ENCODE data around the gene CAMK2D. TPM values are rescaled to one million over a fixed set of nuclear protein-coding genes. Genes with fewer than 3 reads are reported as not detected.

The CAMK2D gene
- total and polyA plus RNA-seq, 2 experiments from 2014 or later = 4.9 to 14.6 TPM

DNA sequence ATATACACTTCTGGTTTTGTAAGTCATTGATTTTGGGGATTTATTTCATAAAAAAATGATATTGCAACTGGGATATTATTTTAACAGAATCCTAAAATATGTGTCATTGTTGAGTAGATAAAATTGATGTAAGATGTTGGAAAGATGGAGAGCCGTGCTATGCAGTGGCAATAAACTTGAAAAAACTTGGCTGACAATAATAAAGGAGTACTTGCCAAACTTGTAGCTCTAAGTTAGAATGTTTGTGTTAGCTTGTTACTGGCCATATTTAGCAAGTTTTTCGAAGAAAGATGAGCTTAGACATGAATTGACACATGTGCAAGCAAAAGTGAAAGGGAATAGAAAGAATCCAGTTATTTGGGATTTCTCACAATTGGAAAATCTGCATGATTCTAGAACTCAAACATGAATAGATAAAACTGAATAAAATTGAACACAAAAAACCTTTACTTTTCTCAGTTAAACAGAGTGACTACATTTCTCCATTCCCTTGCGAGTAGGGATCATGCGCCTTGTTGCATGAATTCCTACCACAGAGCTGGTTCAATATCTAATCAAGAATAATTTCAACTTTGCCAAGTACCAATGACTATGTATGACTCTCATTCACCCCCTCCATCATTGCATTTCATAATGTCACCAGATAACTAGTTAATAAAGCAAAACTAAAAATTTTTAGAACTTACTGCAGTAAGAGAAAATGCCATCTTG lies 327.8 kb downstream of the CAMK2D start (continued):
- TF ChIP-seq, protein P1, sequence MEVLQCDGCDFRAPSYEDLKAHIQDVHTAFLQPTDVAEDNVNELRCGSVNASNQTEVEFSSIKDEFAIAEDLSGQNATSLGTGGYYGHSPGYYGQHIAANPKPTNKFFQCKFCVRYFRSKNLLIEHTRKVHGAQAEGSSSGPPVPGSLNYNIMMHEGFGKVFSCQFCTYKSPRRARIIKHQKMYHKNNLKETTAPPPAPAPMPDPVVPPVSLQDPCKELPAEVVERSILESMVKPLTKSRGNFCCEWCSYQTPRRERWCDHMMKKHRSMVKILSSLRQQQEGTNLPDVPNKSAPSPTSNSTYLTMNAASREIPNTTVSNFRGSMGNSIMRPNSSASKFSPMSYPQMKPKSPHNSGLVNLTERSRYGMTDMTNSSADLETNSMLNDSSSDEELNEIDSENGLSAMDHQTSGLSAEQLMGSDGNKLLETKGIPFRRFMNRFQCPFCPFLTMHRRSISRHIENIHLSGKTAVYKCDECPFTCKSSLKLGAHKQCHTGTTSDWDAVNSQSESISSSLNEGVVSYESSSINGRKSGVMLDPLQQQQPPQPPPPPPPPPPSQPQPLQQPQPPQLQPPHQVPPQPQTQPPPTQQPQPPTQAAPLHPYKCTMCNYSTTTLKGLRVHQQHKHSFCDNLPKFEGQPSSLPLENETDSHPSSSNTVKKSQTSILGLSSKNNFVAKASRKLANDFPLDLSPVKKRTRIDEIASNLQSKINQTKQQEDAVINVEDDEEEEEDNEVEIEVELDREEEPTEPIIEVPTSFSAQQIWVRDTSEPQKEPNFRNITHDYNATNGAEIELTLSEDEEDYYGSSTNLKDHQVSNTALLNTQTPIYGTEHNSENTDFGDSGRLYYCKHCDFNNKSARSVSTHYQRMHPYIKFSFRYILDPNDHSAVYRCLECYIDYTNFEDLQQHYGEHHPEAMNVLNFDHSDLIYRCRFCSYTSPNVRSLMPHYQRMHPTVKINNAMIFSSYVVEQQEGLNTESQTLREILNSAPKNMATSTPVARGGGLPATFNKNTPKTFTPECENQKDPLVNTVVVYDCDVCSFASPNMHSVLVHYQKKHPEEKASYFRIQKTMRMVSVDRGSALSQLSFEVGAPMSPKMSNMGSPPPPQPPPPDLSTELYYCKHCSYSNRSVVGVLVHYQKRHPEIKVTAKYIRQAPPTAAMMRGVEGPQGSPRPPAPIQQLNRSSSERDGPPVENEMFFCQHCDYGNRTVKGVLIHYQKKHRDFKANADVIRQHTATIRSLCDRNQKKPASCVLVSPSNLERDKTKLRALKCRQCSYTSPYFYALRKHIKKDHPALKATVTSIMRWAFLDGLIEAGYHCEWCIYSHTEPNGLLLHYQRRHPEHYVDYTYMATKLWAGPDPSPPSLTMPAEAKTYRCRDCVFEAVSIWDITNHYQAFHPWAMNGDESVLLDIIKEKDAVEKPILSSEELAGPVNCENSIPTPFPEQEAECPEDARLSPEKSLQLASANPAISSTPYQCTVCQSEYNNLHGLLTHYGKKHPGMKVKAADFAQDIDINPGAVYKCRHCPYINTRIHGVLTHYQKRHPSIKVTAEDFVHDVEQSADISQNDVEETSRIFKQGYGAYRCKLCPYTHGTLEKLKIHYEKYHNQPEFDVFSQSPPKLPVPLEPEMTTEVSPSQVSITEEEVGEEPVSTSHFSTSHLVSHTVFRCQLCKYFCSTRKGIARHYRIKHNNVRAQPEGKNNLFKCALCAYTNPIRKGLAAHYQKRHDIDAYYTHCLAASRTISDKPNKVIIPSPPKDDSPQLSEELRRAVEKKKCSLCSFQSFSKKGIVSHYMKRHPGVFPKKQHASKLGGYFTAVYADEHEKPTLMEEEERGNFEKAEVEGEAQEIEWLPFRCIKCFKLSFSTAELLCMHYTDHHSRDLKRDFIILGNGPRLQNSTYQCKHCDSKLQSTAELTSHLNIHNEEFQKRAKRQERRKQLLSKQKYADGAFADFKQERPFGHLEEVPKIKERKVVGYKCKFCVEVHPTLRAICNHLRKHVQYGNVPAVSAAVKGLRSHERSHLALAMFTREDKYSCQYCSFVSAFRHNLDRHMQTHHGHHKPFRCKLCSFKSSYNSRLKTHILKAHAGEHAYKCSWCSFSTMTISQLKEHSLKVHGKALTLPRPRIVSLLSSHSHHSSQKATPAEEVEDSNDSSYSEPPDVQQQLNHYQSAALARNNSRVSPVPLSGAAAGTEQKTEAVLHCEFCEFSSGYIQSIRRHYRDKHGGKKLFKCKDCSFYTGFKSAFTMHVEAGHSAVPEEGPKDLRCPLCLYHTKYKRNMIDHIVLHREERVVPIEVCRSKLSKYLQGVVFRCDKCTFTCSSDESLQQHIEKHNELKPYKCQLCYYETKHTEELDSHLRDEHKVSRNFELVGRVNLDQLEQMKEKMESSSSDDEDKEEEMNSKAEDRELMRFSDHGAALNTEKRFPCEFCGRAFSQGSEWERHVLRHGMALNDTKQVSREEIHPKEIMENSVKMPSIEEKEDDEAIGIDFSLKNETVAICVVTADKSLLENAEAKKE (CRISPR knock-in tag; IDR thresholded peaks at IDR 0.05) = no peak
- TF ChIP-seq EZH2 (IDR thresholded peaks at IDR 0.05; ENCODE audit: low read depth, unreplicated experiment) (no peak), NANOG (IDR thresholded peaks at IDR 0.05; ENCODE audit: borderline replicate concordance) (no peak)

DNA sequence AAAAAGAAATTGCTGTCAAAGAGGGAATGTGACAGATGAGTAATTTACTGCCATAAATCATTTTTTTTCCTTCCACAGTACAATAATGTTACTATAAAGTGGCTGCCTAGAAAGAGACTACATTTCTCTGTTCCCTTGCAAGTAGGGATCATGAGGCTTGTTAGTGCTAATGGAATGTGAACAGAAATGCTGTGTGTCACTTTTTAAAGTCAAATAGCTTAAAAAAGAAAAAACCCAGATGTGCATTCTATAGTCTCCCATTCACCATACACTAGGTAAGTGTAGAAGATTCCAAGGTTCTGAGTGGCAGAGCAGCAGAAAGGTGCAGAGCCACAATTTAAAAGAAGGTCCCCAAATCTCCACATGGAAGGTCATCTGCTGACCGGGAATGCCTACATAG lies 328.4 kb downstream of the CAMK2D start:
- no peak overlapping the region for H3K4me3 Mint-ChIP-seq

More for the DNA sequence above, 328.4 kb downstream of the CAMK2D start:
- H3K27me3 Mint-ChIP-seq (ENCODE audit: insufficient read depth, low read depth, poor library complexity) = no peaks in the 10 kb centered on the region
- H3K36me3 Mint-ChIP-seq (ENCODE audit: low read depth) = peaks cover 9% of the 10 kb centered on the region; the same call in 2 of the 3 replicates
- Histone ChIP-seq H2AFZ (no peak overlapping the region), H3F3A (replicated peaks; ENCODE audit: low read depth) (no peaks in the 10 kb centered on the region), H3K79me2 (replicated peaks; ENCODE audit: insufficient read depth) (no peaks in the 10 kb centered on the region), H4K20me1 (replicated peaks; ENCODE audit: insufficient read depth) (no peaks in the 10 kb centered on the region), H3K27me3 (ENCODE audit: insufficient read depth) (no peaks in the 10 kb centered on the region), H3K9me2 (ENCODE audit: insufficient read depth) (no peaks in the 10 kb centered on the region; the same call in 1 of the 2 replicates), H3K36me3 (ENCODE audit: insufficient read depth) (peaks cover 2% of the 10 kb centered on the region; the same call in 1 of the 2 replicates), H3K4me2 (no peak overlapping the region), H3K27ac (ENCODE audit: low read depth) (no peak overlapping the region), H3K4me1 (ENCODE audit: insufficient read depth) (no peaks in the 10 kb centered on the region), H3K4me3 (no peak overlapping the region)
- H3K27ac Mint-ChIP-seq = no peak overlapping the region
- TF ChIP-seq ZNF114 (CRISPR knock-in tag; IDR thresholded peaks at IDR 0.05) = no peak
- TF ChIP-seq NANOG (IDR thresholded peaks at IDR 0.05; ENCODE audit: borderline replicate concordance) = no peak
- no peak for TF ChIP-seq CREB1 (CRISPR knock-in tag; IDR thresholded peaks at IDR 0.05; ENCODE audit: low read depth)
- no peak for TF ChIP-seq JUNB (IDR thresholded peaks at IDR 0.05; ENCODE audit: unreplicated experiment)
- TF ChIP-seq, protein P2, sequence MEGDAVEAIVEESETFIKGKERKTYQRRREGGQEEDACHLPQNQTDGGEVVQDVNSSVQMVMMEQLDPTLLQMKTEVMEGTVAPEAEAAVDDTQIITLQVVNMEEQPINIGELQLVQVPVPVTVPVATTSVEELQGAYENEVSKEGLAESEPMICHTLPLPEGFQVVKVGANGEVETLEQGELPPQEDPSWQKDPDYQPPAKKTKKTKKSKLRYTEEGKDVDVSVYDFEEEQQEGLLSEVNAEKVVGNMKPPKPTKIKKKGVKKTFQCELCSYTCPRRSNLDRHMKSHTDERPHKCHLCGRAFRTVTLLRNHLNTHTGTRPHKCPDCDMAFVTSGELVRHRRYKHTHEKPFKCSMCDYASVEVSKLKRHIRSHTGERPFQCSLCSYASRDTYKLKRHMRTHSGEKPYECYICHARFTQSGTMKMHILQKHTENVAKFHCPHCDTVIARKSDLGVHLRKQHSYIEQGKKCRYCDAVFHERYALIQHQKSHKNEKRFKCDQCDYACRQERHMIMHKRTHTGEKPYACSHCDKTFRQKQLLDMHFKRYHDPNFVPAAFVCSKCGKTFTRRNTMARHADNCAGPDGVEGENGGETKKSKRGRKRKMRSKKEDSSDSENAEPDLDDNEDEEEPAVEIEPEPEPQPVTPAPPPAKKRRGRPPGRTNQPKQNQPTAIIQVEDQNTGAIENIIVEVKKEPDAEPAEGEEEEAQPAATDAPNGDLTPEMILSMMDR (conservative IDR thresholded peaks at IDR 0.05; ENCODE audit: low read depth in 2 of 2) = no peak
- TF ChIP-seq, protein P3, sequence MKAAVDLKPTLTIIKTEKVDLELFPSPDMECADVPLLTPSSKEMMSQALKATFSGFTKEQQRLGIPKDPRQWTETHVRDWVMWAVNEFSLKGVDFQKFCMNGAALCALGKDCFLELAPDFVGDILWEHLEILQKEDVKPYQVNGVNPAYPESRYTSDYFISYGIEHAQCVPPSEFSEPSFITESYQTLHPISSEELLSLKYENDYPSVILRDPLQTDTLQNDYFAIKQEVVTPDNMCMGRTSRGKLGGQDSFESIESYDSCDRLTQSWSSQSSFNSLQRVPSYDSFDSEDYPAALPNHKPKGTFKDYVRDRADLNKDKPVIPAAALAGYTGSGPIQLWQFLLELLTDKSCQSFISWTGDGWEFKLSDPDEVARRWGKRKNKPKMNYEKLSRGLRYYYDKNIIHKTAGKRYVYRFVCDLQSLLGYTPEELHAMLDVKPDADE (IDR thresholded peaks at IDR 0.05) = no peak
- DNase-seq (ENCODE audit: low spot score) (no peak), ATAC-seq (no peak)
- H3K9me3 Mint-ChIP-seq = peaks cover 25% of the 10 kb centered on the region
- peaks cover 11% of the 10 kb centered on the region; the same call in 2 of the 3 replicates for H3K4me1 Mint-ChIP-seq
